IPS DF 4.7 (cell line): Measurements from ENCODE around the gene MYG1.

Source experiments
- DNase-seq: peaks from one replicate; pipeline ENCODE4 v3.0.0-alpha.2; 2013; ENCODE audit warnings: low spot score; ENCODE audit errors: extremely low read depth

Gene MYG1, protein sequence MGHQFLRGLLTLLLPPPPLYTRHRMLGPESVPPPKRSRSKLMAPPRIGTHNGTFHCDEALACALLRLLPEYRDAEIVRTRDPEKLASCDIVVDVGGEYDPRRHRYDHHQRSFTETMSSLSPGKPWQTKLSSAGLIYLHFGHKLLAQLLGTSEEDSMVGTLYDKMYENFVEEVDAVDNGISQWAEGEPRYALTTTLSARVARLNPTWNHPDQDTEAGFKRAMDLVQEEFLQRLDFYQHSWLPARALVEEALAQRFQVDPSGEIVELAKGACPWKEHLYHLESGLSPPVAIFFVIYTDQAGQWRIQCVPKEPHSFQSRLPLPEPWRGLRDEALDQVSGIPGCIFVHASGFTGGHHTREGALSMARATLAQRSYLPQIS

DNA sequence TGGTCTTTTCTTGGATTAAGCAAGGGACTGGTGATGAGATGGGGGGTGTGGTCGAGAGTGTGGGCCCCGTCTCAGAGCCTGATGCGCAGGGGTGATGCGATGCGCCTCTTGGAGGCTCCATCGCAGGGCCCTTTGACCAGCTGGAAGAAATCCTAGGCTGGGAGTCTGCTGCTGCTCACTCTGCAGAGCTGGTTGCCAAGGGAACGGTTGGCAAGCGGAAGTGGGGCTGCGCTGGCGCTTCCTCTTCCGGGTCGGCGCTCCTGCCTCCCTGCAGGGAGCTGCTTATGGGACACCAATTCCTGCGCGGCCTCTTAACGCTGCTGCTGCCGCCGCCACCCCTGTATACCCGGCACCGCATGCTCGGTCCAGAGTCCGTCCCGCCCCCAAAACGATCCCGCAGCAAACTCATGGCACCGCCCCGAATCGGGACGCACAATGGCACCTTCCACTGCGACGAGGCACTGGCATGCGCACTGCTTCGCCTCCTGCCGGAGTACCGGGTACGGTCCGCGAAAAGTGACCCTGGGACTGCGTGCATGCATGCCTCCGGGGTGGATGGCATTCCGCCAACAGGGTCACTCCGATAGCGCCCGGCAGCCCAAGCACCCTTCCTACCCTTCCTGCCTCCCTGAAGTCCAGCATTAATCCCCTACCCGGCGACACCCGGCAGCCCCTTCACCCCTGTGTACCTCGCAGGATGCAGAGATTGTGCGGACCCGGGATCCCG is at the start of gene MYG1:
MYG1 (plus strand) TSS at position 242 of the 727 bp plus-strand sequence; CDS start at position 285, 43 bp downstream.
- peak; percentile 88 for DNase-seq

DNA sequence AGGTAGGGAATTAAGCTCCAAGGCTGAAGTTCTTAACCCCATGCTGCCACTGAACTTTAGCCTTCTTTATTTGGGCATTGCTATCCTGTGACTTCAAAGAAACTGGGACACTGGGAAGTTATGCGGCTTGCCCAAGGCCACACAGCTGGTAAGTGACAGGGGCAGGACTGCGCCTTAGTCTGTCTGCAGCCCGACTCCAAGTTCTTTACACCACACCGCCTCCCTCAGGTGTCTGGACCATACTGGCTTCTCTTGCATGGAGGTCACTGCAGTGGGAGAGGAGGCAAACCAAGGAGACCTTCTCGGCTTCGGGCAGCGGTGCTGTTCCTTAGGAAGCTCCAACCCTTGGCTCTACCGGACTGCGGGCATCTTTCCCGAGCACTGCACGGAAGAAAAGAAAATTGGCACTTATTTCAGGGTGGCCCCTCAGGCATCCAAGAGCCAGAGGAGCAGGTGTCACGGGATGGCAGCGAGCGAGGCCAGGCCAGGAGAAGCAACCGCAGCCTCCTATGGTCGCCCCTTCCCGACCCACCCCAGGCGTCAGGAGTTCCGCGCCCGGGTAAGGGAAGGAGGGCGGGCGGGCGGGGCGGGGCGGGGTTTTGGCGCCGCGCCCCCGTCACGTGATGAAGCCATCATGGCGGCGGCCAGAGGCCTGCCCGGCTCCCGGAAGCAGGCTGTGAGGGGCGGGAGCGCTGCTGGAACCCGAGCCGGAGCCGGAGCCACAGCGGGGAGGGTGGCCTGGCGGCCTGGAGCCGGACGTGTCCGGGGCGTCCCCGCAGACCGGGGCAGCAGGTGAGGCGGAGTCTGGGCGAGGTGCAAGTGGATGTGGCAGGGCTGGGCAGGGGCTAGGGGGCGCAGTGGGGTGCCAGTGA is 47.8 kb upstream of the MYG1 start:
- no peak for DNase-seq

DNA sequence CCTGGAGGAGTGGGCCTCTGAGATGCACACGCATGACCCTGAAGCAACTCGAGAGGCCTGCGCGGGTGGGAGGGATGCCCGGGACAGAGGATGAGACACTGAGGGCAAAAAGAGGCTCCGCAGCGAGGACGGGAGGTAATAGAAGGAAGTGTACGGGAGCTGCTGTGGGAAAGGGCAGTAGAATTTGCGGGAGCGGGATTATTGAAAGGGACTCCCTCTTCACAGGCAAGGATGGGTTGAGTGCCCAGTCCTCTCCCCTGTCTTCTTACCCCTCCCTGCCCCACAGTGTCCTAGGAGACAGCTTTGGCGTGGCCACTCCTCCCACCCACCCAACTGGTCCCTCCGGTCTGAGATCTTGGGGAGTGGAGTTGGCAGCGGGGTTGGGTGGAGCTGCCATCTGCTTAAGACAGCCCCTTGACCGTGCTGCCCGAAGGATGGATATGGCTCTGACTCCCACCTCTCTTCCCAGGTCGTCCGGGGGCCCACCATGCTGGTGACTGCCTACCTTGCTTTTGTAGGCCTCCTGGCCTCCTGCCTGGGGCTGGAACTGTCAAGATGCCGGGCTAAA is 47.1 kb upstream of the MYG1 start:
- no peak for DNase-seq

DNA sequence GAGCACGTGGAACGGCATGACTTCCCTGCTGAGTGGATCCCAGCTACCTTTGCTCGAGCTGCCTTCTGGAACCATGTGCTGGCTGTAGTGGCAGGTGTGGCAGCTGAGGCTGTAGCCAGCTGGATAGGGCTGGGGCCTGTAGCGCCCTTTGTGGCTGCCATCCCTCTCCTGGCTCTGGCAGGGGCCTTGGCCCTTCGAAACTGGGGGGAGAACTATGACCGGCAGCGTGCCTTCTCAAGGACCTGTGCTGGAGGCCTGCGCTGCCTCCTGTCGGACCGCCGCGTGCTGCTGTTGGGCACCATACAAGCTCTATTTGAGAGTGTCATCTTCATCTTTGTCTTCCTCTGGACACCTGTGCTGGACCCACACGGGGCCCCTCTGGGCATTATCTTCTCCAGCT is 46.2 kb upstream of the MYG1 start:
- no peak for DNase-seq

DNA sequence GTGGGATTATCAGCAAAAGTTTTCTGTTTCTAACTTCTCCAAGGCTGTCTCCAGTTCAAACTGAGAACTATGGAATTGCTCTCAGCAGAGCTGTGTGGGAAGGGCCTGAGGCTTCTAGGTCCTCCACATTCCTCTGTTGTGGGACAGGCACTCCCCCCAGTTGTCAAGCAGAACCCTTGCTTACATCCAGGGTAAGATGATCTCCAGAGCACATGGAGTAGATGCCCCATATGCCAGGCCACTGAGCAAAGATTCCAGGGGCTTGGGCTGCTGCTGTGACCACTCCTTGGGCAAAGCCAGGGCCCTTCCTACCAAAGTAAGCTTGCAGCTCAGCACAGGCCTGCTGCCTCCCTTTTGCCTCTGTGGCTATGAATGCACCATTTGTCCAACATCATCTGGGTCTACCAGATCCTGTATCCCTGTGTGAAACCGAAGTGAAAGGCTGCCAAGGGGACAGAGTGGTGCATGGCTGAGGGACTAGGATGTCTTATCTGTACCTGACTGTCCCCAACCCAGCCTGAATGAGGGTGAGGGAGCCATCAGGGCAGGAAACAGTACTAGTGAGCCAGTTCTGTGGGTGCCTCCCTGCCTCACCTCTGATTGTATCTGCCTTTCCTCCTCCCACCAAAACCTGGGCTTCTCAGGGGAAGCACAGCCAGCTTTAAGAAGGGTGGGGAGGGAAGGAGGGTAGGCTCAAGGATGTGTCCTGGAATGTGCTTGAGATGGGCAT is 44.5 kb upstream of the MYG1 start:
- DNase-seq = no peak

DNA sequence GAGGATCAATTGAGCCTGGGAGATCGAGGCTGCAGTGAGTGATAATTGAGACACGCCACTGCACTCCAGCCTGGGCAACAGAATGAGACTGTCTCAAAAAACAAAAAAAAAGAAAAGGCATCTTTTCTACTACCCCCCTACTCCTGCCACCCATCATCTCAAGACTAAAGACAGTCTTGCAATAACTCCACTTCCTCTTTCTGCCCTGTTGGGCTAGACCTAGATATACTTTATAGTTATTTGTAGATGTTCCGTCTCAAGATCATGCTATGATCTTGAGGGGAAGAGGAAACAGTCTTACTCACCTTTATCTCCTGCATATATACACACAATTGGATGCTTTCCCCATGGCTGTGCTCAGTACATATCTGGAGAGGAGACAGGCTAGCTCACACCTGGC is 43.5 kb upstream of the MYG1 start:
- no peak for DNase-seq

DNA sequence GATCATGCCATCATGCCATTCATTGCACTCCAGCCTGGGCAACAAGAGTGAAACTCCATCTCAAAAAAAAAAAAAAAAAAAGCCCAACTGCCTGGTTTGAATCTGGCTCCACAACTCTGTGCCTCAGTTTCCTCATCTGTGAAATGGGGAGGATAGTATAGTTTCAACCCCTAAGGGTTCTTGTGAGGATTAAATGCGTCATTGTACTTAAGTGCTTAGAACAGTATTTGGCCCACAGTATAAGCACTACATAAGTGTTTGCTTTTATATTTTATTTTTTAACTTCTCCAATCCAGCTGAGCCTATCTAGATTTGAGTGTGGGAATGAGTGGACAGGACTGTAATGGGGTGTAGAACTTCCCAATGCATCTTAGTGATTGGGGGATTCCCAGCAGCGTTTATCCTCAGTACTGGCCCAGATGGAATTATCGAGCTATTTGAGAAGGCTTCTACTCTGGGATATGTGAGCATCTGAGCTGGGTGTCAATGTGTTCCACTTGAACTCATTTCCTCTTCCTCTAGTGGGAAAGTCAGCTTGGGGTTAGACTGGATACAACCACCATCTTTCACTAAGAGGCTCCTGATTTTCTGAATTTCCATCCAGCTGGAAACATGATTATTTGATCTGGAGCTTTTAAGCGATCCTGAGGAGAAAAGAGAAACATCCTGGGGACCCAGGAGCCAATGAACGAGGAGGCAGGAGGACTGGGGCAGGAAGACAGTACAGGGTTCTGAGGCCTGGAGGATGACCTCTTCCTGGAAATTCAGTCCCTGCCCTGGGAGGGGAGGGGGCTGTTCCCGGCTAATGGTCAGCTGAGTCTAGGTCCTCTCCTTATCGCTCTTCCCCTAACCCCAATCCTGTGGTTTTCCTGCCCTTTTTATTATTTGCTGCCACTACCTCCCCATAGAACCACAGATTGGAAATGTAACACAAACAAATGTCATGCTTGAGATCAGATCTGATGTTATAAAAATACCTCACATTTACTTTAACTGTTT is 40.7 kb upstream of the MYG1 start:
- no peak for DNase-seq

DNA sequence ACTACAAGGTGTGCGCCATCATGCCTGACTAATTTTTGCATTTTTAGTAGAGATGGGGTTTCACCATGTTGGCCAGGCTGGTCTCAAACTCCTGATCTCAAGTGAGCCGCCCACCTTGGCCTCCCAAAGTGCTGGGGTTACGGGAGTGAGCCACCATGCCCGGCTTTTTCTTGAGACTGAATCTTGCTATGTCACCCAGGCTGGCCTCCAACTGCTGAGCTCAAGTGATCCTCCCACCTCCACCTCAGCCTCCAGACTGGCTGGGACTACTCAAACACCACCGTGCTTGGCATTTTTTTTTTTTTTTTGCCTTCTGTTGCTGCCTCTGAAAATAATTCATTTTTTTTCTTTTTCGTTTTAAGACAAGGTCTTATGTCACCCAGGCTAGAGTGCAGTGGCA is 39.6 kb upstream of the MYG1 start:
- no peak for DNase-seq

DNA sequence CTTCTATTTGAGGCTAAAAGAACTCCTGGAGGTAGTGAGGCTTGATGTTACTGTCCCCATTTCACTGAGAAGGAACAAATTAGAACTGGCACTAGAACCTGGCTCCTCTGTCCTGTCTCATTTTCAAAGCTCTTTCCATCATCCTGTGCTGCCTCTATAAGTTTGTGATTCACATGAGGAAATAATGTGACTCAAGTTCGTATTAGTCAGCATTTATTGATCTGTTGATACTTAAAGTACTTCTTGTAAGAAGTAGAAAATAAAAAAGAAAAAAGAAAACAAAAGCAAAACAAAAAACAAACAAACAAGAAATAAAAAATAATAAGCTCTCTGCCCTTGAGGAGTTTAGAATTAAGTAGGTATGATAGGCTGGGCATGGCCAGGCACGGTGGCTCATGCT is 33.7 kb upstream of the MYG1 start:
- DNase-seq = no peak

DNA sequence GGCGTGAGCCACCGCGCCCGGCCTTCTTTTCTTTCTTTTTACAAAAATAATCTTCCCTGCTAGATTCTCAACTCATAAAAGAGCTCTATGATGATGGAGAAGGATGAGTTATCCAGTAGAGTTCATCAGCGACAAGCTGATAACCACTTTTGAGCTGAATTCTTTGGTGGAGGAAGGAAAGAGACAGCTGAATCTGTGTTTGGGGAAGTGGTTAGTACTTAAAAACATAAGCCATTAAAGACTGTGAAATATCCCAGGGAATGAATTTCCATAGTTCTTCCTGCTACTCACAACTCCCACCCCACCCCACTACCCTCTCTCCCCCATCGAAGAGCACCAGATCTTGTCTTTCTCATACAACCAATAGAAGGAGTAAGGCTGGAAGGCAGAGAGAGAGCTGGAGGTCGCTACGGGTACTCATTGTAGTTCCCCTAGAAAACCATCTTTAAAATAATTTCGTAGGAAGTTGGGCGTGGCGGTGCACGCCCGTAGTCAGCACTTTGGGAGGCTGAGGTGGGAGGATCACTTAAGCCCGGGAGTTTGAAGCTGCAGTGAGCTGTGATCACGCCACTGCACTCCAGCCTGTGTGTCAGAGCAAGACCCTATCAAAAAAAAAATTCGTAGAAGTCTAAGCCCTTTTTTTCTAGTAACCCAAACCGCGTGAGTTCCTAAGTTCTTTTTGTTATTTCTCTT is 32.0 kb upstream of the MYG1 start:
- no peak for DNase-seq

DNA sequence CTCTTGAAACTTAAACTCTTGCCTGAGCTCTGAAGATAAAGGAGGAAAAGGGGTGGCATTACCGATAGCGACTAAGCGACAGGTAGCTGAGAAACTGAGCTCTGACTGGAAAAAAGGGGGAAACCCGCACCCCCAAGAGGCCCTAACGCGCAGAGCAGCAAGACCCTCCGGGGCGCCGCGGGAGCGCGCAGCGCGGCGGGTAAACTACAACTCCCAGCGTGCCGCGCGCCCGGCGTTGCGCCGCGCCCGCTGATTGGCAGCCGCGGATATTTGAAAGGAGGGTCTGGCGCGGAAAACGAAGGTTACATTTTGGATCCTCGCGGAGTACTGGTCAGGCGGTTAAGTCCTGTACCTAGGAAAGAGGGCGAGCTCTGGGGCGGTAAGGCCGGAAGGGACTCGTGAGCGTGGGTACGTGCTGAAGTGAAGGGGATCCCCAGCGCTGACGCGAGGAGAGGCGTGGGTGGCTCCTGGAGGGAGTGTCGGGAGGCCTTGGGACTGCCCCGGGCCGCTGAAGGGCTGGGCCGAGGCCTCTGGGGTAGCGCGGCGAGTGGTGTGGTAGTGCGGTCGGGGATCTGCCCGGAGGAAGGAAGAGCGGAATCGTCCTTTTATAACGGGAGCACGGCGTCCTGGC is 31.4 kb upstream of the MYG1 start, which contains the start of gene ESPL1:
ESPL1 (plus strand) TSS at position 301 of the 631 bp plus-strand sequence. CDS start 468 bp downstream, outside the sequence.
- peak; percentile 75 for DNase-seq

DNA sequence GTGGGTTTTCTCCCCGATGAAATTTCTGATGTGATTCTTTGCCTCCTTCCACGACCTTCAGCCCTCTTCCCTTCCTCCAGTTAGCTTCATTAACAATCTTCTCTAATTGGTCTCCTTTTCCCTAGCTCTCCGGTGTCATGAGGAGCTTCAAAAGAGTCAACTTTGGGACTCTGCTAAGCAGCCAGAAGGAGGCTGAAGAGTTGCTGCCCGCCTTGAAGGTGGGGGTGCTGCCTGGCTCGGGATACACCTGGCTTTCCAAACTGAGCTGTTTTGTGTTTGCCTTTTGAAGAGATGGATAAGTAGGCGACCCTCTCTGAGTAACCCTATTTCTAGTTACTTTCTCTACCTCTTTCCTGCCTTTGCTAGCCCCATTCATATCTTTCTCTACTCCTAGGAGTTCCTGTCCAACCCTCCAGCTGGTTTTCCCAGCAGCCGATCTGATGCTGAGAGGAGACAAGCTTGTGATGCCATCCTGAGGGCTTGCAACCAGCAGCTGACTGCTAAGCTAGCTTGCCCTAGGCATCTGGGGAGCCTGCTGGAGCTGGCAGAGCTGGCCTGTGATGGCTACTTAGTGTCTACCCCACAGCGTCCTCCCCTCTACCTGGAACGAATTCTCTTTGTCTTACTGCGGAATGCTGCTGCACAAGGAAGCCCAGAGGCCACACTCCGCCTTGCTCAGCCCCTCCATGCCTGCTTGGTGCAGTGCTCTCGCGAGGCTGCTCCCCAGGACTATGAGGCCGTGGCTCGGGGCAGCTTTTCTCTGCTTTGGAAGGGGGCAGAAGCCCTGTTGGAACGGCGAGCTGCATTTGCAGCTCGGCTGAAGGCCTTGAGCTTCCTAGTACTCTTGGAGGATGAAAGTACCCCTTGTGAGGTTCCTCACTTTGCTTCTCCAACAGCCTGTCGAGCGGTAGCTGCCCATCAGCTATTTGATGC is 30.6 kb upstream of the MYG1 start:
- DNase-seq = no peak

DNA sequence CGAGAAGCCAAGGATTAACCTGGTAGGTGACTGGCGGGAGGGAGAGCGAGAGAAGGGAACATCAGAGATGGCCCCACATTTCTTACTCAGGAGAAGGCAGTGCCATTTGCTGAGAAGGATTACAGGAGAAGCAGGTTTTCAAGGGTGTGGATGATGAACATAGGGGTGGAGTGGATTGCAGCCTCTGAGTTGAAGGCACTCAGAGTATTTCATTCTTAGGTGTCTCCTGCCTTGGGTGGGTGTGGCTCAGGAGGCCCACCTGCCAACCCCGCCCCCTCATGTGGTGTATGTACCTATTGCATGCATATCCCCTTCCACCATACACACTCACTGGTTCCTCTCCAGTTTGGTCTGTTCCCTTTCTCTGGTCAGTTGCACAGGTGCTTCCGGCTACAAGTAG is 25.1 kb upstream of the MYG1 start:
- DNase-seq = no peak

DNA sequence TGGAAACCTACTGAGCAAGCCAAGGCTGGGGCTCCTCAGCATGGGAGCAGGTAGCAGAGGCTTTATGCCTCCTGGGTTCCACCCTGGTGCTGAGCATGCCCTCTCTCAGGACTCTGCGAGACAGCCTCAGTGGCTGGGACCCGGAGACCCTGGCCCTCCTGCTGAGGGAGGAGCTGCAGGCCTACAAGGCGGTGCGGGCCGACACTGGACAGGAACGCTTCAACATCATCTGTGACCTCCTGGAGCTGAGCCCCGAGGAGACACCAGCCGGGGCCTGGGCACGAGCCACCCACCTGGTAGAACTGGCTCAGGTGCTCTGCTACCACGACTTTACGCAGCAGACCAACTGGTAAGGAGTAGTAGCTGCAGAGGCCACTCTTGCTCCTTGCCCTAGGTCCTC is 23.0 kb upstream of the MYG1 start:
- DNase-seq = no peak

DNA sequence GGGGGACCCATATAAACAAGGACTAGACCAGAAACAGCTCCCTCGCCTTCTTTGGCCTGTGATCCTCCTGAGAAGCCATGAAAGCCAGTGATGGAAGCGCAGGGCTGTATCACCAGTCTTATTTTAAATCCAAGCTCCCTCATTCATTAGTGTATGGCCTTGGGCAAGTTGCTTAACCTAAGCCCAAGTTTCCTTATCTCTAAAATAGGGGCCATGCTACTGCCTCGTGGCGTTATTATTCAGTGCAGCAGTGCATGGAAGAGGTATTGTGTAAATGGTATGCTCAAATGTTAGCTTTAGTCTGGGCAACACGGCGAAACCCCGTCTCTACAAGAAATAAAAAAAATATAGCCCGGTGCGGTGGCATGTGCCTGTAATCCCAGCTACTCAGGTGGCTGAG is 21.5 kb upstream of the MYG1 start:
- no peak for DNase-seq

DNA sequence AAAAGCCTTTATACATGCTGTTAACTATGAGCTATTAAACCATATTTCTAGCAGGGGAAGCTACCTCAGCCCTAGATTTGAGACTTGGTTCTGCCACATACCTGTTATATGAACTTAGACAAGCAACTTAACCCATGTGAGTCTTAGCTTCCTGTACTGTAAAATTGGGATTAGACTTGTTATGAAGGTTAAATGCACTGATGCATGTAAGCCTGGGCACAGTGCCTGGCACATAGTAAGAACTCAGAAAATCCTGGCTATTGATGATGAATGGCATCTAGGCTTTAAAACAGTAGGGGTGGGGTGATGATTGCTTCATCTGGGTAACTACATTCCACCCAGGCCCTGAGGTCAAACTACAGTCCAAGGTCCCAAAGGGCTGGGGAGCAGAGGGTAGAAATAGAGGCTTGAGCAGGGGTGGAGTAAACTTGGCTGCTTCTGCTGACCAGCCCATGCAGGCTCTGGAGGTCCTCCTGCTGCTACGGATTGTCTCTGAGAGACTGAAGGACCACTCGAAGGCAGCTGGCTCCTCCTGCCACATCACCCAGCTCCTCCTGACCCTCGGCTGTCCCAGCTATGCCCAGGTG is 20.1 kb upstream of the MYG1 start:
- DNase-seq = no peak

DNA sequence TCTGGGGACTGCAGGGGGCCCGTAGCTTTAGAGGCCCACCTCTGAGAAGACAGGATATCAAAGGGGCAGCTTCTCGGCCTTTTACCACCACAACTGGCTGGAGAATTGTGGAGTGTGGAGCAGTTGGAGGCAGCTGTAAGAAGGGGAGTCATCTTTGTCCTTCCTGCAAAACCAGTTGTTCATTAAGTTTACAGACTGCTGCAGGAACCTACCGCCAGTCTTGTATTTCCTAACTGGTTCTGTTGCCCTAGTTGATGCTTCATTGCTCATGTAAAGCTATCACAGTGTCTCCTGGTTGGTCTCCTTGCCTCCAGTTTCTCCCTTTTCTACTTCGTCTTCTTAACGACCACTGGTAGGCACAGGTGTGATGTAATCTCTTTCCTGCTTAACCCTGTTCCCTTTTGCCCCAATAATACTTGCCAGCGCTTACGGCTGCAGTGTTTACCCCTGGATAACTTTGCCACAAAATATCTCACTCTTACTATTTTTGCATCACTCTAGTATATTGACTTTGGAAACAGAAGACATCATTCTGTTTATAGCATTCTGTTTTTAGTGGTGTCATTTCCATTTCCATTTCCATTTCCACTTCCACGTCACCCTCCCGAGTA is 19.5 kb upstream of the MYG1 start:
- no peak for DNase-seq
